Liver (tissue), 9 donors: ENCODE results near the gene ABHD2. TPM values are rescaled to one million over a fixed set of nuclear protein-coding genes. Genes with fewer than 3 reads are reported as not detected.

Experiments used
- DNase-seq: peaks from one replicate; pipeline ENCODE4 v3.0.0-alpha.2; 2017; ENCODE audit warnings: low spot score
- H3K27ac ChIP-seq, 2 donors: one replicate each; pipeline ENCODE4 v1.7.0; 2013; ENCODE audit warnings: inconsistent platforms in 2 of 2, low read length in 2 of 2, control low read depth in 1 of 2, low read depth in 1 of 2, mild to moderate bottlenecking in 1 of 2
- H3K27me3 ChIP-seq, 4 donors: one replicate each; pipeline versions ENCODE4 v1.6.1 to v1.7.0; 2013; ENCODE audit warnings: low read length in 3 of 4, inconsistent platforms in 1 of 4, mild to moderate bottlenecking in 1 of 4, moderate library complexity in 1 of 4; ENCODE audit not compliant: control insufficient read depth in 4 of 4, insufficient read depth in 4 of 4
- H3K36me3 ChIP-seq, 4 donors: one replicate each; pipeline versions ENCODE4 v1.6.1 to v1.7.0; 2013; ENCODE audit warnings: low read length in 3 of 4, mild to moderate bottlenecking in 3 of 4, low read depth in 1 of 4, moderate library complexity in 1 of 4; ENCODE audit not compliant: control insufficient read depth in 4 of 4, insufficient read depth in 3 of 4
- H3K4me1 ChIP-seq, 4 donors: one replicate each; pipeline versions ENCODE4 v1.6.1 to v1.7.0; 2013; ENCODE audit warnings: low read length in 3 of 4, mild to moderate bottlenecking in 3 of 4, moderate library complexity in 1 of 4; ENCODE audit not compliant: control insufficient read depth in 4 of 4, insufficient read depth in 4 of 4
- H3K4me3 ChIP-seq, 3 donors: one replicate each; pipeline versions ENCODE4 v1.6.1 to v1.7.0; 2013; ENCODE audit warnings: low read length in 3 of 3, control low read depth in 1 of 3, low read depth in 1 of 3, mild to moderate bottlenecking in 1 of 3
- H3K9ac ChIP-seq, 2 donors: one replicate each; pipeline ENCODE4 v1.7.0; 2013; ENCODE audit warnings: low read length in 2 of 2, mild to moderate bottlenecking in 2 of 2, moderate library complexity in 2 of 2, control low read depth in 1 of 2, low read depth in 1 of 2
- H3K9me3 ChIP-seq, 4 donors: one replicate each; pipeline versions ENCODE4 v1.6.1 to v1.7.0; 2013; ENCODE audit warnings: low read length in 3 of 4; ENCODE audit not compliant: control insufficient read depth in 4 of 4
- EGR1 ChIP-seq, 2 donors: IDR thresholded peaks; 2 replicates each; pipeline ENCODE4 v1.6.1; 2016 to 2018; ENCODE audit warnings: antibody characterized with exemption in 2 of 2, low read depth in 2 of 2
- FOXA1 ChIP-seq: IDR thresholded peaks from 2 replicates; pipeline ENCODE4 v1.6.1; 2016; ENCODE audit warnings: antibody characterized with exemption
- FOXA2 ChIP-seq: IDR thresholded peaks from 2 replicates; pipeline ENCODE4 v1.6.1; 2016; ENCODE audit warnings: antibody characterized with exemption
- HNF4A ChIP-seq, 2 donors: conservative IDR thresholded peaks; 2 replicates each; pipeline ENCODE4 v1.6.1; 2016; ENCODE audit warnings: antibody characterized with exemption in 2 of 2, mild to moderate bottlenecking in 2 of 2
- HNF4G ChIP-seq: IDR thresholded peaks from 2 replicates; pipeline ENCODE4 v1.6.1; 2016; ENCODE audit warnings: antibody characterized with exemption
- JUND ChIP-seq, 2 donors: IDR thresholded peaks; 2 replicates each; pipeline ENCODE4 v1.6.1; 2016; ENCODE audit warnings: antibody characterized with exemption in 2 of 2
- NR2F2 ChIP-seq: IDR thresholded peaks from 2 replicates; pipeline ENCODE4 v1.6.1; 2016; ENCODE audit warnings: antibody characterized with exemption
- RAD21 ChIP-seq, 2 donors: IDR thresholded peaks; 2 replicates each; pipeline ENCODE4 v1.6.1; 2016; ENCODE audit warnings: antibody characterized with exemption in 2 of 2, mild to moderate bottlenecking in 2 of 2
- TAF1 ChIP-seq: conservative IDR thresholded peaks from 2 replicates; pipeline ENCODE4 v1.6.1; 2016; ENCODE audit warnings: antibody characterized with exemption, mild to moderate bottlenecking
- YY1 ChIP-seq: IDR thresholded peaks from 2 replicates; pipeline ENCODE4 v1.6.1; 2016; ENCODE audit warnings: antibody characterized with exemption, mild to moderate bottlenecking
- WGBS: extraction: QIAGEN DNeasy Blood & Tissue Kit; methylation state at CpG from one replicate; pipeline ENCODE4 v1.1.7; 2013; 5-methylcytosine and 5-hydroxymethylcytosine counted together
- polyA plus RNA-seq, 2 donors: library from polyadenylated mRNA; stranded (reverse) in 1 of 2; unstranded in 1 of 2; fragments of 200-250 nt in 1 of 2; fragments of >200 nt in 1 of 2; fragmentation: Nextera tagmentation in 1 of 2; extraction: Ambion mirVana in 1 of 2; gene quantifications; one replicate each; pipeline versions ENCODE4 v1.2.1 to v1.2.3, GENCODE V29; 2013 to 2015
- total RNA-seq, 2 donors: library from RNA; depleted of rRNA; stranded (reverse); fragments of >200 nt; gene quantifications; one replicate each; pipeline ENCODE4 v1.2.3, GENCODE V29; 2014
- TF ChIP-seq, protein P1 (sequence below): IDR thresholded peaks from 2 replicates; pipeline ENCODE4 v1.6.1; 2016; ENCODE audit warnings: antibody characterized with exemption
- TF ChIP-seq, protein P2 (sequence below): IDR thresholded peaks from 2 replicates; pipeline ENCODE4 v1.6.1; 2016; ENCODE audit warnings: antibody characterized with exemption, mild to moderate bottlenecking
- donor health status: healthy.
- donor health status: healthy.
- donor health status: healthy.
- donor health status: healthy.
- donor health status: healthy.

The ABHD2 gene
- total and polyA plus RNA-seq, 4 donors: 34.6 to 663 (median 65.1) TPM

GRCh38 chr15:89221543-89221942 is 133.3 kb downstream of the ABHD2 start, which contains the start of gene RLBP1:
Gene RLBP1 (minus strand): TSS chr15:89221579. CDS start chr15:89218975, 2,604 bp downstream.
- H3K9ac ChIP-seq: no peak within 1 kb of the TSS
- H3K27ac ChIP-seq: no peak within 1 kb of the TSS
- WGBS: 83% methylated on average over 11 of the region's 11 CpGs
- no peaks in the 10 kb centered on the region for H3K36me3 ChIP-seq
- no peak within 1 kb of the TSS for H3K4me3 ChIP-seq
- no peaks in the 10 kb centered on the region for H3K4me1 ChIP-seq
- no peaks in the 10 kb centered on the region for H3K9me3 ChIP-seq
- TF ChIP-seq FOXA1: no peak
- no peak for TF ChIP-seq JUND (IDR thresholded peaks at IDR 0.05)
- TF ChIP-seq, protein P1, sequence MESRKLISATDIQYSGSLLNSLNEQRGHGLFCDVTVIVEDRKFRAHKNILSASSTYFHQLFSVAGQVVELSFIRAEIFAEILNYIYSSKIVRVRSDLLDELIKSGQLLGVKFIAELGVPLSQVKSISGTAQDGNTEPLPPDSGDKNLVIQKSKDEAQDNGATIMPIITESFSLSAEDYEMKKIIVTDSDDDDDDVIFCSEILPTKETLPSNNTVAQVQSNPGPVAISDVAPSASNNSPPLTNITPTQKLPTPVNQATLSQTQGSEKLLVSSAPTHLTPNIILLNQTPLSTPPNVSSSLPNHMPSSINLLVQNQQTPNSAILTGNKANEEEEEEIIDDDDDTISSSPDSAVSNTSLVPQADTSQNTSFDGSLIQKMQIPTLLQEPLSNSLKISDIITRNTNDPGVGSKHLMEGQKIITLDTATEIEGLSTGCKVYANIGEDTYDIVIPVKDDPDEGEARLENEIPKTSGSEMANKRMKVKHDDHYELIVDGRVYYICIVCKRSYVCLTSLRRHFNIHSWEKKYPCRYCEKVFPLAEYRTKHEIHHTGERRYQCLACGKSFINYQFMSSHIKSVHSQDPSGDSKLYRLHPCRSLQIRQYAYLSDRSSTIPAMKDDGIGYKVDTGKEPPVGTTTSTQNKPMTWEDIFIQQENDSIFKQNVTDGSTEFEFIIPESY: no peak
- TF ChIP-seq TAF1: no peak
- TF ChIP-seq YY1: no peak
- no peak for TF ChIP-seq FOXA2
- H3K27me3 ChIP-seq: no peaks in the 10 kb centered on the region
- DNase-seq: no peak

DNA sequence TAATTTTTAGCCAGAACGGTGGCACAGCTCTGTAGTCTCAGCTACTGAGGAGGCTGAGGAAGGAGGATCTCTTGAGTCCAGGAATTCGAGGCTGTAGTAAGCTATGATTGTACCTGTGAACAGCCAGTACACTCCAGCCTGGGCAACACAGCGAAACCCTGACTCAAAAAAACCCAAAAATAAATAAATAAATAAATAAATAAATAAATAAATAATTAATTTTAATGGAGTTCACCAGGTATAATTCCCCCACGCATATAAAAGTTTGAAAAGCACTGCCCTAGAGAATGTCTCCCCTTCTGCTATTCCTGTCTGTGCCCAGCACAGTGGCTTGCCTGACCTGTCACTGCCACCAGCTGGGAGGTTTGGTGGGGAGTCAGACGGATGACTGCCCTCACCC is 137.3 kb downstream of the ABHD2 start:
- Histone ChIP-seq H3K4me1 (no peaks in the 10 kb centered on the region), H3K4me3 (no peak overlapping the region), H3K27ac (no peak overlapping the region), H3K9me3 (no peaks in the 10 kb centered on the region), H3K9ac (no peak overlapping the region), H3K27me3 (no peaks in the 10 kb centered on the region), H3K36me3 (no peaks in the 10 kb centered on the region)
- 94% methylated on average over 5 of the region's 5 CpGs for WGBS
- TF ChIP-seq YY1: no peak
- no peak for DNase-seq

DNA sequence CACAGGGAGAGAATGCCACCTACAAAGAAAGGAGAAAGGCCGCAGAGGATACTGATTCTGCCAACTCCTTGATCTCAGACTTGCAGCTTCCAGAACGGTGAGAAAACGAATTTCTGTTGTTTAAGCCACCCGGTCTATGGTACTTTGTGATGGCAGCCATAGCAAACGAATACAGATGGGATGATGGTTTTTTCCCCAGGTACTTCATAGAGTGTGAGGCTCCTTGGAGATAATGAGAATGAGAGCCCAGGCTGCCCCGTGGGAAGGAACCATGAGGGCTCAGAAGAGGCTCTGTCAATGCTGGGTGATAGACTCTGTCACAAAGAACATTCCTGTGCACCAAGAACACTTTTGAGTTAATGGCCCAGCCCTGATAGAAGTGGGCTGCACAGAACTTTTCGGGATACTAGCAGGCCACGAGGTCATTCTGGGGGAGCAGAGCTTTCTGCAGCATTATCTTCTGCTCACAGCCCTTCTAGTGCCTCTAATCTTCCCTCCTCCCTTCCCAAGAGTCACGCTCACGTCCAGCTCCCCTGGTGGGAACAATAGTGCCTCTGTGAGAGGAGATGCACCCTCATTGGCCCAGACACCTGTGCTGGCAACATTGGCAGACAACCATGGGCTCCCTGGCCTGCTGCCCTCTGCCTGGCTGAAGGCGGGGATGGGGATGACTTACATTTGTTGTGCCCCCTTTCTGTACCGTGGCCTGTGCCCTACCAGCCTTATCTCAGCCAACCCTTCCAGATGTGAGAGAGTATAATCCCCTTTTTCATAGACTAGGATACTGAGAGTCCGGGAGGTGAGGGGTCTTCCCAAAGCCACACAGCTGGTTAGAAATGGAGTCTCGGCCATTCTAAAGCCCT is 138.3 kb downstream of the ABHD2 start:
- Histone ChIP-seq H3K4me3 (no peak overlapping the region), H3K9me3 (no peaks in the 10 kb centered on the region), H3K9ac (no peak overlapping the region), H3K27me3 (no peaks in the 10 kb centered on the region), H3K4me1 (no peaks in the 10 kb centered on the region), H3K27ac (no peak overlapping the region), H3K36me3 (no peaks in the 10 kb centered on the region)
- DNase-seq: no peak
- no peak for TF ChIP-seq EGR1 (IDR thresholded peaks at IDR 0.05; ENCODE audit: low read depth in 2 of 2)
- no peak for TF ChIP-seq HNF4A (conservative IDR thresholded peaks at IDR 0.05)
- TF ChIP-seq FOXA1: no peak
- no peak for TF ChIP-seq NR2F2
- TF ChIP-seq, protein P2, sequence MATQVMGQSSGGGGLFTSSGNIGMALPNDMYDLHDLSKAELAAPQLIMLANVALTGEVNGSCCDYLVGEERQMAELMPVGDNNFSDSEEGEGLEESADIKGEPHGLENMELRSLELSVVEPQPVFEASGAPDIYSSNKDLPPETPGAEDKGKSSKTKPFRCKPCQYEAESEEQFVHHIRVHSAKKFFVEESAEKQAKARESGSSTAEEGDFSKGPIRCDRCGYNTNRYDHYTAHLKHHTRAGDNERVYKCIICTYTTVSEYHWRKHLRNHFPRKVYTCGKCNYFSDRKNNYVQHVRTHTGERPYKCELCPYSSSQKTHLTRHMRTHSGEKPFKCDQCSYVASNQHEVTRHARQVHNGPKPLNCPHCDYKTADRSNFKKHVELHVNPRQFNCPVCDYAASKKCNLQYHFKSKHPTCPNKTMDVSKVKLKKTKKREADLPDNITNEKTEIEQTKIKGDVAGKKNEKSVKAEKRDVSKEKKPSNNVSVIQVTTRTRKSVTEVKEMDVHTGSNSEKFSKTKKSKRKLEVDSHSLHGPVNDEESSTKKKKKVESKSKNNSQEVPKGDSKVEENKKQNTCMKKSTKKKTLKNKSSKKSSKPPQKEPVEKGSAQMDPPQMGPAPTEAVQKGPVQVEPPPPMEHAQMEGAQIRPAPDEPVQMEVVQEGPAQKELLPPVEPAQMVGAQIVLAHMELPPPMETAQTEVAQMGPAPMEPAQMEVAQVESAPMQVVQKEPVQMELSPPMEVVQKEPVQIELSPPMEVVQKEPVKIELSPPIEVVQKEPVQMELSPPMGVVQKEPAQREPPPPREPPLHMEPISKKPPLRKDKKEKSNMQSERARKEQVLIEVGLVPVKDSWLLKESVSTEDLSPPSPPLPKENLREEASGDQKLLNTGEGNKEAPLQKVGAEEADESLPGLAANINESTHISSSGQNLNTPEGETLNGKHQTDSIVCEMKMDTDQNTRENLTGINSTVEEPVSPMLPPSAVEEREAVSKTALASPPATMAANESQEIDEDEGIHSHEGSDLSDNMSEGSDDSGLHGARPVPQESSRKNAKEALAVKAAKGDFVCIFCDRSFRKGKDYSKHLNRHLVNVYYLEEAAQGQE: no peak
- TF ChIP-seq HNF4G: no peak
- no peak for TF ChIP-seq FOXA2
- no peak for TF ChIP-seq RAD21 (IDR thresholded peaks at IDR 0.05)
- TF ChIP-seq, protein P1: no peak
- 91% methylated on average over 14 of the region's 14 CpGs for WGBS
